Measurements from ENCODE around the gene KLF7.

DNA sequence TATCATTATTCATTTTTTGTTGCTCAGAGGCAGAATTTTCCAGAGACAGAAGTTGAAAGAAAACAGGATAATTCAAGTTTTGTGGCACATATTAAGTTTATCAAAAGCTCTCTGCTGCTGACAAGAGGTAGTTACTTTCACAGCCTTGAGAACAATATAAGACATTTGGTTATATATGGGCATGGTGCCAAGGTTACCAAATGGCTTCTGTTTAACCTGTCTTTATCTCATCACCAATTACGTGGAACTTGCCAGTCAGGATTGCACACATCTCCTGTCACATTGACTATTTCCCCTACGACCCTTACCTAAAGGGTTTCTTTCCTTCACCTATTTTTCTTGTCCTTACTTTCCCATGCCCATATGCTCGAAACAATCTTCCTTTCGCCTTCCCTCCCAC lies 35.9 kb downstream of the KLF7 start:
- TF ChIP-seq, protein P1, sequence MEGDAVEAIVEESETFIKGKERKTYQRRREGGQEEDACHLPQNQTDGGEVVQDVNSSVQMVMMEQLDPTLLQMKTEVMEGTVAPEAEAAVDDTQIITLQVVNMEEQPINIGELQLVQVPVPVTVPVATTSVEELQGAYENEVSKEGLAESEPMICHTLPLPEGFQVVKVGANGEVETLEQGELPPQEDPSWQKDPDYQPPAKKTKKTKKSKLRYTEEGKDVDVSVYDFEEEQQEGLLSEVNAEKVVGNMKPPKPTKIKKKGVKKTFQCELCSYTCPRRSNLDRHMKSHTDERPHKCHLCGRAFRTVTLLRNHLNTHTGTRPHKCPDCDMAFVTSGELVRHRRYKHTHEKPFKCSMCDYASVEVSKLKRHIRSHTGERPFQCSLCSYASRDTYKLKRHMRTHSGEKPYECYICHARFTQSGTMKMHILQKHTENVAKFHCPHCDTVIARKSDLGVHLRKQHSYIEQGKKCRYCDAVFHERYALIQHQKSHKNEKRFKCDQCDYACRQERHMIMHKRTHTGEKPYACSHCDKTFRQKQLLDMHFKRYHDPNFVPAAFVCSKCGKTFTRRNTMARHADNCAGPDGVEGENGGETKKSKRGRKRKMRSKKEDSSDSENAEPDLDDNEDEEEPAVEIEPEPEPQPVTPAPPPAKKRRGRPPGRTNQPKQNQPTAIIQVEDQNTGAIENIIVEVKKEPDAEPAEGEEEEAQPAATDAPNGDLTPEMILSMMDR (IDR thresholded peaks at IDR 0.05) = no peak
- TF ChIP-seq POLR2A (IDR thresholded peaks at IDR 0.05) (no peak), POLR2AphosphoS5 (IDR thresholded peaks at IDR 0.05; ENCODE audit: insufficient read depth in 1 of 2, low read depth in 1 of 2) (no peak)
